Neural cell (in vitro differentiated cells): ENCODE measurements around the gene SBNO2. TPM values are rescaled to one million over a fixed set of nuclear protein-coding genes. Genes with fewer than 3 reads are reported as not detected.

ENCODE experiments used
- H2AFZ ChIP-seq: fragments of 200-600, 300-800 bp; sonication (generic), shearing (Covaris generic); 2 replicates; pipeline ENCODE4 v1.6.0; 2014; ENCODE audit warnings: low read depth, mild to moderate bottlenecking, antibody characterized with exemption, low read length, moderate library complexity
- H3F3A ChIP-seq: fragments of 200-600 bp; shearing (Covaris generic); 2 replicates; pipeline ENCODE4 v1.6.1; 2016; ENCODE audit warnings: mild to moderate bottlenecking, moderate library complexity, mixed read lengths, antibody characterized with exemption, low read length; ENCODE audit not compliant: insufficient read depth, poor library complexity, severe bottlenecking
- H3K27ac ChIP-seq: fragments of 200-600, 300-800 bp; sonication (generic), shearing (Covaris generic); 2 replicates; pipeline ENCODE4 v1.5.1; 2014; ENCODE audit warnings: mild to moderate bottlenecking, low read length, moderate library complexity
- H3K27me3 ChIP-seq: fragments of 300-800, 200-600 bp; sonication (generic), shearing (Covaris generic); 2 replicates; pipeline ENCODE4 v1.6.0; 2014; ENCODE audit warnings: mild to moderate bottlenecking, low read depth, low read length, moderate library complexity; ENCODE audit not compliant: insufficient read depth
- H3K36me3 ChIP-seq: fragments of 300-800, 200-600 bp; sonication (generic), shearing (Covaris generic); 2 replicates; pipeline ENCODE4 v1.5.1; 2014; ENCODE audit warnings: mild to moderate bottlenecking, antibody characterized with exemption, low read length, moderate library complexity; ENCODE audit not compliant: insufficient read depth
- H3K4me2 ChIP-seq: fragments of 300-800, 200-600 bp; sonication (generic), shearing (Covaris generic); 2 replicates; pipeline ENCODE4 v1.6.0; 2014; ENCODE audit warnings: mild to moderate bottlenecking, low read length
- H3K4me3 ChIP-seq: fragments of 300-800, 200-600 bp; sonication (generic), shearing (Covaris generic); 2 replicates; pipeline ENCODE4 v1.5.1; 2014; ENCODE audit warnings: mild to moderate bottlenecking, low read length, moderate library complexity
- H3K79me2 ChIP-seq: fragments of 200-600 bp; shearing (Covaris generic); replicated peaks from 2 replicates; pipeline ENCODE4 v1.6.0; 2014; ENCODE audit warnings: mild to moderate bottlenecking, low read length, moderate library complexity; ENCODE audit not compliant: insufficient read depth
- H3K9ac ChIP-seq: fragments of 300-800, 200-600 bp; sonication (generic), shearing (Covaris generic); 2 replicates; pipeline ENCODE4 v1.6.1; 2016; ENCODE audit warnings: mild to moderate bottlenecking, low read length, mixed read lengths
- H3K9me2 ChIP-seq: fragments of 200-600 bp; shearing (Covaris generic); 2 replicates; pipeline ENCODE4 v1.6.1; 2016; ENCODE audit warnings: mild to moderate bottlenecking, low read length, mixed read lengths; ENCODE audit not compliant: insufficient read depth
- H3K9me3 ChIP-seq: fragments of 200-600, 300-800 bp; sonication (generic), shearing (Covaris generic); 2 replicates; pipeline ENCODE4 v1.6.1; 2016; ENCODE audit warnings: mild to moderate bottlenecking, mixed run types, low read length, moderate library complexity, mixed read lengths
- H4K20me1 ChIP-seq: fragments of 200-600 bp; shearing (Covaris generic); 2 replicates; pipeline ENCODE4 v1.6.1; 2016; ENCODE audit warnings: mild to moderate bottlenecking, mixed run types; ENCODE audit not compliant: insufficient read depth
- CTCF ChIP-seq: fragments of 450-650 bp; IDR thresholded peaks from 2 replicates; pipeline ENCODE4 v1.5.1; 2014; ENCODE audit warnings: antibody characterized with exemption, mild to moderate bottlenecking, moderate library complexity; ENCODE audit not compliant: poor library complexity, severe bottlenecking
- EP300 ChIP-seq: fragments of 450-650 bp; conservative IDR thresholded peaks from 2 replicates; pipeline ENCODE4 v1.6.1; 2014; ENCODE audit warnings: antibody characterized with exemption, mild to moderate bottlenecking, moderate library complexity; ENCODE audit not compliant: poor library complexity, severe bottlenecking
- EZH2 ChIP-seq: fragments of 200-600, 300-800 bp; shearing (Covaris generic), sonication (generic); IDR thresholded peaks from 2 replicates; pipeline ENCODE4 v1.6.1; 2014; ENCODE audit warnings: antibody characterized with exemption, low read length, borderline replicate concordance, mild to moderate bottlenecking; ENCODE audit not compliant: insufficient read depth, poor library complexity, severe bottlenecking
- MXI1 ChIP-seq: fragments of 450-650 bp; conservative IDR thresholded peaks from 2 replicates; pipeline ENCODE4 v1.6.1; 2014; ENCODE audit warnings: antibody characterized with exemption, mild to moderate bottlenecking; ENCODE audit not compliant: poor library complexity, severe bottlenecking
- POLR2AphosphoS5 ChIP-seq: IDR thresholded peaks from 2 replicates; pipeline ENCODE4 v1.6.1; 2012
- RAD21 ChIP-seq: fragments of 450-650 bp; conservative IDR thresholded peaks from 2 replicates; pipeline ENCODE4 v1.6.1; 2014; ENCODE audit warnings: antibody characterized with exemption, mild to moderate bottlenecking, moderate library complexity
- SMC3 ChIP-seq: fragments of 450-650 bp; conservative IDR thresholded peaks from 2 replicates; pipeline ENCODE4 v1.6.1; 2014; ENCODE audit warnings: antibody characterized with exemption, mild to moderate bottlenecking, moderate library complexity; ENCODE audit not compliant: poor library complexity
- TAF1 ChIP-seq: IDR thresholded peaks from 2 replicates; pipeline ENCODE4 v1.6.1; 2012; ENCODE audit warnings: low read depth
- polyA plus RNA-seq: library from polyadenylated mRNA; depleted of rRNA; stranded (reverse); fragments of >200 nt; gene quantifications from 2 replicates; pipeline ENCODE4 v1.2.3, GENCODE V29; 2014
- TF ChIP-seq, protein P1 (sequence below): IDR thresholded peaks from 2 replicates; pipeline ENCODE4 v1.6.1; 2012; ENCODE audit warnings: borderline replicate concordance

Gene SBNO2
- polyA plus RNA-seq, 1 donor from 2014 or later: 4.8 TPM

- Histone ChIP-seq H3K36me3 (no peaks in the 10 kb centered on the region), H2AFZ (no peak overlapping the region), H3K9ac (no peak overlapping the region), H3K4me2 (no peak overlapping the region), H3K27ac (no peak overlapping the region), H4K20me1 (no peaks in the 10 kb centered on the region), H3K4me3 (no peak overlapping the region), H3K9me2 (no peaks in the 10 kb centered on the region), H3K9me3 (no peaks in the 10 kb centered on the region), H3K79me2 (no peaks in the 10 kb centered on the region), H3K27me3 (no peaks in the 10 kb centered on the region), H3F3A (no peaks in the 10 kb centered on the region)
- TF ChIP-seq RAD21 (no peak), POLR2AphosphoS5 (no peak), SMC3 (no peak), CTCF (no peak), EZH2 (no peak), TAF1 (no peak), EP300 (no peak), MXI1 (no peak)
- TF ChIP-seq, protein P1, sequence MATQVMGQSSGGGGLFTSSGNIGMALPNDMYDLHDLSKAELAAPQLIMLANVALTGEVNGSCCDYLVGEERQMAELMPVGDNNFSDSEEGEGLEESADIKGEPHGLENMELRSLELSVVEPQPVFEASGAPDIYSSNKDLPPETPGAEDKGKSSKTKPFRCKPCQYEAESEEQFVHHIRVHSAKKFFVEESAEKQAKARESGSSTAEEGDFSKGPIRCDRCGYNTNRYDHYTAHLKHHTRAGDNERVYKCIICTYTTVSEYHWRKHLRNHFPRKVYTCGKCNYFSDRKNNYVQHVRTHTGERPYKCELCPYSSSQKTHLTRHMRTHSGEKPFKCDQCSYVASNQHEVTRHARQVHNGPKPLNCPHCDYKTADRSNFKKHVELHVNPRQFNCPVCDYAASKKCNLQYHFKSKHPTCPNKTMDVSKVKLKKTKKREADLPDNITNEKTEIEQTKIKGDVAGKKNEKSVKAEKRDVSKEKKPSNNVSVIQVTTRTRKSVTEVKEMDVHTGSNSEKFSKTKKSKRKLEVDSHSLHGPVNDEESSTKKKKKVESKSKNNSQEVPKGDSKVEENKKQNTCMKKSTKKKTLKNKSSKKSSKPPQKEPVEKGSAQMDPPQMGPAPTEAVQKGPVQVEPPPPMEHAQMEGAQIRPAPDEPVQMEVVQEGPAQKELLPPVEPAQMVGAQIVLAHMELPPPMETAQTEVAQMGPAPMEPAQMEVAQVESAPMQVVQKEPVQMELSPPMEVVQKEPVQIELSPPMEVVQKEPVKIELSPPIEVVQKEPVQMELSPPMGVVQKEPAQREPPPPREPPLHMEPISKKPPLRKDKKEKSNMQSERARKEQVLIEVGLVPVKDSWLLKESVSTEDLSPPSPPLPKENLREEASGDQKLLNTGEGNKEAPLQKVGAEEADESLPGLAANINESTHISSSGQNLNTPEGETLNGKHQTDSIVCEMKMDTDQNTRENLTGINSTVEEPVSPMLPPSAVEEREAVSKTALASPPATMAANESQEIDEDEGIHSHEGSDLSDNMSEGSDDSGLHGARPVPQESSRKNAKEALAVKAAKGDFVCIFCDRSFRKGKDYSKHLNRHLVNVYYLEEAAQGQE: no peak
Measured at GRCh38 chr19:1151917-1152587, 22.0 kb downstream of the SBNO2 start.

DNA sequence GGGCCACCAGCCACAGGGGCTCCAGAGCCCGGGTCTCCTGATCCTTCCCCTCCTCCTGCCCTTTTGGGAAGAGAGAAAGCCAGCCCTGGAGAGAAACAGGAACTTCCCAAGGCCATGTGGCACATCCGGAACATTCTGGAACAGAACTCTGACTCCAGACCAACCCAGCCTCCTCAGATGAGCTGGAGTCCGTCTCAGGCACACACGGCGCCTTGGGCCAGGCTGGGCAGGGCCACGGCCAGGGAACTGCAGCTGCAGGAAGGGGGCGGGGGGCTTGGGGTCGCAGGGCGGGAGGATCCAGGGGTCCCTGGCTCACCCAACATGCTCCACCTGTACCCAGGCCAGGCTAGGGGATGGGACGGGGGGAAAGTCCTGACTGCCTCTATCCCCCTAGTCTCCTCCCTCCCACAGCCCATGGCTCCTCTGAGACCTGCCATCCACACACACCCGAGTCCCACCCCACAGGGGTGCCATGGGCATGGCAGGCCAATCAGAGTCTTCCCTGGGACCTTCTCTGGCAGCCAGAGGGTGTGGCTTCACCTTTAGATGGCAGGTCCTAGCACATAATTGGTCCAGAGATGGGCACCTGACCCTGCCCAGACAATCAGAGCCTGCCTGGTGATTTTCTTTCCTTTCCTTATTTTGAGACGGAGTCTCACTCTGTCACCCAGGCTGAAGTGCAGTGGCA, 22.9 kb downstream of the SBNO2 start:
- Histone ChIP-seq H3K36me3 (no peaks in the 10 kb centered on the region), H3K4me2 (no peak overlapping the region), H3K27me3 (no peaks in the 10 kb centered on the region), H3K27ac (no peak overlapping the region), H3K9me2 (no peaks in the 10 kb centered on the region), H3K9me3 (no peaks in the 10 kb centered on the region), H4K20me1 (no peaks in the 10 kb centered on the region), H3K9ac (no peak overlapping the region), H2AFZ (no peak overlapping the region), H3K4me3 (no peak overlapping the region), H3F3A (no peaks in the 10 kb centered on the region), H3K79me2 (no peaks in the 10 kb centered on the region)
- TF ChIP-seq RAD21: no peak
- no peak for TF ChIP-seq TAF1
- TF ChIP-seq POLR2AphosphoS5: no peak
- TF ChIP-seq MXI1: no peak
- TF ChIP-seq EZH2: no peak
- TF ChIP-seq CTCF: no peak
- TF ChIP-seq, protein P1: no peak
- no peak for TF ChIP-seq EP300
- no peak for TF ChIP-seq SMC3
